Activated T-helper 2 cell treated with anti-CD3 and anti-CD28 coated beads, Interferon-gamma antibody, Interleukin-2, Interleukin-4, amounts not matched to agents 10 μg/mL and 5 μg/mL and 100 μg/mL, durations not matched to agents 14 hours and 24 hours and 36 hours (primary cell): Measurements from ENCODE around the gene IL17RC. TPM values are rescaled to one million over a fixed set of nuclear protein-coding genes. Genes with fewer than 3 reads are reported as not detected.

ENCODE experiments used
- DNase-seq: peaks from one replicate; pipeline ENCODE4 v3.0.0; 2021; ENCODE audit warnings: low spot score
- H3K27ac Mint-ChIP-seq: one replicate; pipeline ENCODE4 v1.8.0; 2021; ENCODE audit warnings: mixed read lengths
- H3K27me3 Mint-ChIP-seq: one replicate; pipeline ENCODE4 v1.8.0; 2021; ENCODE audit warnings: low read depth, mixed read lengths
- H3K36me3 Mint-ChIP-seq: one replicate; pipeline ENCODE4 v1.8.0; 2021; ENCODE audit warnings: low read depth, mixed read lengths
- H3K4me1 Mint-ChIP-seq: one replicate; pipeline ENCODE4 v1.8.0; 2021; ENCODE audit warnings: low read depth, mixed read lengths
- H3K4me3 Mint-ChIP-seq: one replicate; pipeline ENCODE4 v1.8.0; 2021; ENCODE audit warnings: low read depth, mild to moderate bottlenecking, moderate library complexity, mixed read lengths
- H3K9me3 Mint-ChIP-seq: one replicate; pipeline ENCODE4 v1.8.0; 2021; ENCODE audit warnings: mixed read lengths
- intact Hi-C: fragments of 100-400 bp; cut with micrococcal nuclease; formaldehyde crosslinking; loops from one replicate; pipeline ENCODE4 v1.15.1; 2023
- total RNA-seq: library from RNA; stranded (reverse); gene quantifications from 2 replicates; pipeline ENCODE4 v1.2.3, GENCODE V29; 2022

IL17RC gene
- total RNA-seq, 1 donor from 2014 or later, result 0.27 TPM

GRCh38 chr3:9911863-9912262 is 5.0 kb upstream of the IL17RC start:
- Mint-ChIP-seq H3K27me3 (peaks cover 20% of the 10 kb centered on the region), H3K9me3 (peaks cover 3% of the 10 kb centered on the region), H3K4me1 (peaks cover 19% of the 10 kb centered on the region), H3K4me3 (no peak overlapping the region), H3K36me3 (no peaks in the 10 kb centered on the region), H3K27ac (no peak overlapping the region)
- intact Hi-C loops, result no loop called here
- DNase-seq, result no peak

DNA sequence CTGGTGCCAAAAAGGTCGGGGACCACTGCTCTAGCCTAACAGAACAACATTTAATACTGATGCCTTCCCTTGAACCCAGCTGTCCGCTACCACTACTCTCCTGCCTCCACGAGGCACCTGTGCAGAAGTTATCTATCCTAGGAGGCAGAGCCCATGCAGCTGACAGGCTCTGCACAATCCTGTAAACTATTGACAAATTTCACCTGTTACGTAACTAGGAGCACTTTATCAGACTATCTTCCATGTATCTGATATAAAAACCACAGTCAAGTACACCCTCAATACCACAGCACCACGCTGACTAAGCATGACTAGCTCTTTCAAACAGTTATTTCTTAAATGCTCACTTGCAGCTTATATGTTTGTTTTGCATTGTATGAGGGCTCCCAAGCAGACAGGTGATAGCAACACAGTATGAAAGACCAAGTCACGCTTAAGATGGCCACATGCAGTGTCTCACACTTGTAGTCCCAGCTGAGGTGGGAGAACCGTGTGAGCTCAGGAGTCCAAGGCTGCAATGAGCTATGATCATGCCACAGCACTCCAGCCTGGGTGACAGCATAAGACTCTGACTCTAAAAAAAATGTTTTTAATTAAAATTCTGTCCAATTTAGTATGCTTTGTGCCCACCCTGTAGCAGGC is 4.5 kb upstream of the IL17RC start:
- Mint-ChIP-seq H3K36me3 (no peaks in the 10 kb centered on the region), H3K4me3 (no peak overlapping the region), H3K9me3 (peaks cover 3% of the 10 kb centered on the region), H3K27me3 (peaks cover 20% of the 10 kb centered on the region), H3K27ac (no peak overlapping the region), H3K4me1 (peaks cover 19% of the 10 kb centered on the region)
- DNase-seq, result no peak
- intact Hi-C loops, result no loop called here

DNA sequence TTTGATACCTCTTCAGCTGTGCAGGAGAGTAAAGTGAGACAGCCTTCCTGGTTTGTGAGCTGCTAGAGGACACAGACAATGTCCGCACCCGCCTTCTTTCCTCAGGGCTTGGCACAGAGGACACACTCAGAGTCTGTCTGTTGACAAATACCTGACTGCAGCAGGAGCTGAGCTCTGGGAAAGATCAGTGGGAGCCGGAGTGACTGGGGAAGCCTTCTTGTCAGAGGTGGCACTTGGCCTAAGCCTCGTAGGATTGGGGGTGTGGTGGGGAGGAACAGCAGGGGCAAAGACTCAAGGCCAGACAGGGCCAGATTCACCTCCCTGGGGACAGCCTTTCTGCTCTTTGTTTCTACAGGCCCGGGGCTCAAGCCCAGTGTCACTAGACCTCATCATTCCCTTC is 3.3 kb upstream of the IL17RC start:
- Mint-ChIP-seq H3K4me1 (peaks cover 19% of the 10 kb centered on the region), H3K4me3 (no peak overlapping the region), H3K27me3 (peaks cover 20% of the 10 kb centered on the region), H3K27ac (no peak overlapping the region), H3K9me3 (peaks cover 3% of the 10 kb centered on the region), H3K36me3 (no peaks in the 10 kb centered on the region)
- no peak for DNase-seq
- intact Hi-C loops, result no loop called here

- no peak overlapping the region for H3K4me3 Mint-ChIP-seq
- peaks cover 19% of the 10 kb centered on the region for H3K4me1 Mint-ChIP-seq
- peaks cover 3% of the 10 kb centered on the region for H3K9me3 Mint-ChIP-seq
- no peaks in the 10 kb centered on the region for H3K36me3 Mint-ChIP-seq
- peaks cover 20% of the 10 kb centered on the region for H3K27me3 Mint-ChIP-seq
- intact Hi-C loops, result loop anchor here (2.0 kb wide), 1 partner anchor 23 kb away; the partner anchor contains the start of gene JAGN1
- no peak overlapping the region for H3K27ac Mint-ChIP-seq
- no peak for DNase-seq
Observed at GRCh38 chr3:9914011-9914410, 2.9 kb upstream of the IL17RC start.

DNA sequence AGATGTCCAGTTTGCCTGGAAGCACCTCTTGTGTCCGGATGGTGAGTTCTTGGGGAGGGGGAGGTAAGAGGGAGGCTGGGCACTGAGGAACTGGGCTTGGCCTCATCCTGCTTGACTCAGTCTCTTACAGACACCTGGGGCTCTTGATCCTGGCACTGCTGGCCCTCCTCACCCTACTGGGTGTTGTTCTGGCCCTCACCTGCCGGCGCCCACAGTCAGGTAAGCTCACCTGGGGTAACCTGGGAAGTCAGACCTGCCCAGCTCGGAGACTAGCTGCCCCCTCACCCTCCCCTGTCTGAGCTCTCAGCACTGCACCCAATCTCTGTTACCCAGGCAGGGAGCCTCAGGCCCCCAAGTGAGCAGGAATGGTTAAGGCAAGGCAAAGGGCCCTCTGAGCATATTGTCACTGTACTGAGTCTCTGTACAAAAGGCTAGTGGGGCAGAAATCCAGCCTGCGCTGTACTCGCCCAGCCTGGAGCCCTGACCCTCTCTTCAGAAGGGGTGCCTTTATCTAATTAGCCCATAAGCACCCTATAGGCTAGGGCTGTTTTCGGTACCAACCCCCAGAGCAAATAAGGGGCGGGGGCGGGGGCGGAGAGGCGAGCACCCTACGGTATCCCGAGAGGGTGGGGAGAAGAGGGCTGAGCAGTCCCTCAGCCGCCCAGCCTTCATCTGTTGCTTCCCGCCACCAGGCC is 2.2 kb upstream of the IL17RC start:
- intact Hi-C loops, result loop anchor here (2.0 kb wide), 1 partner anchor 24 kb away; the partner anchor contains the start of gene JAGN1
- peaks cover 3% of the 10 kb centered on the region for H3K9me3 Mint-ChIP-seq
- H3K27ac Mint-ChIP-seq, result no peak overlapping the region
- H3K4me1 Mint-ChIP-seq, result peaks cover 13% of the 10 kb centered on the region
- no peaks in the 10 kb centered on the region for H3K36me3 Mint-ChIP-seq
- H3K27me3 Mint-ChIP-seq, result peaks cover 15% of the 10 kb centered on the region
- H3K4me3 Mint-ChIP-seq, result peak overlapping the region; percentile 39
- DNase-seq, result no peak

DNA sequence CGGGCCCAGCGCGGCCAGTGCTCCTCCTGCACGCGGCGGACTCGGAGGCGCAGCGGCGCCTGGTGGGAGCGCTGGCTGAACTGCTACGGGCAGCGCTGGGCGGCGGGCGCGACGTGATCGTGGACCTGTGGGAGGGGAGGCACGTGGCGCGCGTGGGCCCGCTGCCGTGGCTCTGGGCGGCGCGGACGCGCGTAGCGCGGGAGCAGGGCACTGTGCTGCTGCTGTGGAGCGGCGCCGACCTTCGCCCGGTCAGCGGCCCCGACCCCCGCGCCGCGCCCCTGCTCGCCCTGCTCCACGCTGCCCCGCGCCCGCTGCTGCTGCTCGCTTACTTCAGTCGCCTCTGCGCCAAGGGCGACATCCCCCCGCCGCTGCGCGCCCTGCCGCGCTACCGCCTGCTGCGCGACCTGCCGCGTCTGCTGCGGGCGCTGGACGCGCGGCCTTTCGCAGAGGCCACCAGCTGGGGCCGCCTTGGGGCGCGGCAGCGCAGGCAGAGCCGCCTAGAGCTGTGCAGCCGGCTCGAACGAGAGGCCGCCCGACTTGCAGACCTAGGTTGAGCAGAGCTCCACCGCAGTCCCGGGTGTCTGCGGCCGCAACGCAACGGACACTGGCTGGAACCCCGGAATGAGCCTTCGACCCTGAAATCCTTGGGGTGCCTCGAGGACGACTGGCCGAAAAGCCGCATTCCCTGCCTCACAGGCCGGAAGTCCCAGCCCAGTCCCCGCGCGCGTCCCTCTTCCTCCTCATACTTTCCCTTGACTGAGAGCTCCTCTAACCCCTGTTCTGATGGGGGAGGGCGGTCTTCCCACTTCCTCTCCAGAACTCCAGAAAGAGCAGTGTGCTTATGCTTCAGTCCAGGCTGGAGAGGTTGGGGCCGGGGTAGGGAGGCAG is 1.4 kb upstream of the IL17RC start:
- no peak for DNase-seq
- peak overlapping the region; percentile 68 for H3K4me3 Mint-ChIP-seq
- H3K36me3 Mint-ChIP-seq, result no peaks in the 10 kb centered on the region
- H3K9me3 Mint-ChIP-seq, result peaks cover 3% of the 10 kb centered on the region
- H3K27me3 Mint-ChIP-seq, result peaks cover 13% of the 10 kb centered on the region
- intact Hi-C loops, result loop anchor here (2.0 kb wide), 2 partner anchors 17 to 25 kb away; partner anchors contain the start of genes CRELD1 and JAGN1
- H3K27ac Mint-ChIP-seq, result no peak overlapping the region
- H3K4me1 Mint-ChIP-seq, result peaks cover 12% of the 10 kb centered on the region

DNA sequence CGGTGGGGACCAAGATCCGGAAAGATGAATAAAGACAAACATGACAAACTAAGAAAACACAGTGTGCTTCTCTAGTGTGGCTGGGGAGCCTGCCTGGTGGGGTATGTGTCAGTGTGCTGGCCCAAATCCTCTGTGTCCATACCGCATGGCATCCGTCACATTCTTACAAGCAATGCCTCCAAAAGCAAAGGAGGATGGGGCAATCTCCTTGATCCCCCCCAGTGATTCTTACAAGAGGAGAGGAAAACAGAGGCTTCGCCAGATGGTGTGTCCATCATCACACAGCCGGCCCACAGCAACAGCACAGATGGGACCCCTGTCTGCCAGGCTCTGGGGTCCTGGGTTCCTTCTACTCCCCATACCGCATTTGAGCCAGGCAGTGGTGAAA is 558 bp upstream of the IL17RC start:
- Mint-ChIP-seq H3K27me3 (peaks cover 10% of the 10 kb centered on the region), H3K4me1 (peaks cover 12% of the 10 kb centered on the region), H3K27ac (no peak overlapping the region), H3K9me3 (peaks cover 3% of the 10 kb centered on the region), H3K36me3 (no peaks in the 10 kb centered on the region), H3K4me3 (peak overlapping the region; percentile 68)
- no peak for DNase-seq
- intact Hi-C loops, result loop anchor here (2.0 kb wide), 1 partner anchor 16 kb away; the partner anchor contains the start of gene CRELD1

DNA sequence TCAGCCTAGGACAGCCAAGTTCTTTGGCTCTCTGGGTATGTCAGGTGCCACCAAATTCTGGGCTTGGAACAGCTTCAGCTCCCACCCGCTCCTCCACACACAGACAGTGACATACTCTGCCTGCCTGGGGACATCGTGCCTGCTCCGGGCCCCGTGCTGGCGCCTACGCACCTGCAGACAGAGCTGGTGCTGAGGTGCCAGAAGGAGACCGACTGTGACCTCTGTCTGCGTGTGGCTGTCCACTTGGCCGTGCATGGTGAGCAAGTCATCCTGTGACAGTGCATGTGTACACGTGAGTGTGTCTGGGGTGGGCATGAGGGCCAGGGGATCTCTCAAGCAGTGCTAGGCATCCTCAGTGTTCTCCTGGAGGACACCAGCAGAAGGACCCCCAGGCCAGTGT is 922 bp downstream of the IL17RC start:
- H3K4me3 Mint-ChIP-seq, result no peak overlapping the region
- no peak for DNase-seq
- no peaks in the 10 kb centered on the region for H3K9me3 Mint-ChIP-seq
- intact Hi-C loops, result loop anchor here (2.0 kb wide), 1 partner anchor 15 kb away; the partner anchor contains the start of gene CRELD1
- H3K27ac Mint-ChIP-seq, result no peak overlapping the region
- no peaks in the 10 kb centered on the region for H3K36me3 Mint-ChIP-seq
- H3K4me1 Mint-ChIP-seq, result peaks cover 6% of the 10 kb centered on the region
- peaks cover 12% of the 10 kb centered on the region for H3K27me3 Mint-ChIP-seq

- peaks cover 6% of the 10 kb centered on the region for H3K4me1 Mint-ChIP-seq
- intact Hi-C loops, result no loop called here
- no peaks in the 10 kb centered on the region for H3K36me3 Mint-ChIP-seq
- DNase-seq, result no peak
- H3K27me3 Mint-ChIP-seq, result peaks cover 14% of the 10 kb centered on the region
- no peak overlapping the region for H3K27ac Mint-ChIP-seq
- H3K4me3 Mint-ChIP-seq, result no peak overlapping the region
- H3K9me3 Mint-ChIP-seq, result no peaks in the 10 kb centered on the region
Observed at GRCh38 chr3:9918261-9919038, 1.6 kb downstream of the IL17RC start.

DNA sequence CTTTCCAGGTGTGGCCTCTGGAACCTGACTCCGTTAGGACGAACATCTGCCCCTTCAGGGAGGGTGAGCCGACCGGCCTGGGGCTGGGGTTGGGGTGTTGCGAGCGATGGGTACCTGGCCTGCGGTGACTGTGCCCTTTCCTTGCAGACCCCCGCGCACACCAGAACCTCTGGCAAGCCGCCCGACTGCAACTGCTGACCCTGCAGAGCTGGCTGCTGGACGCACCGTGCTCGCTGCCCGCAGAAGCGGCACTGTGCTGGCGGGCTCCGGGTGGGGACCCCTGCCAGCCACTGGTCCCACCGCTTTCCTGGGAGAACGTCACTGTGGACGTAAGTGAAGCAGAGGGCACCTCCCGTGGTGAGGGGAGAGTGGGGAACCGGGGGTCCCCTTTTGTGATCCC is 11.3 kb downstream of the IL17RC start:
- Mint-ChIP-seq H3K27ac (no peak overlapping the region), H3K27me3 (peaks cover 14% of the 10 kb centered on the region), H3K4me3 (no peak overlapping the region), H3K9me3 (no peaks in the 10 kb centered on the region), H3K36me3 (no peaks in the 10 kb centered on the region), H3K4me1 (peaks cover 10% of the 10 kb centered on the region)
- DNase-seq, result no peak
- intact Hi-C loops, result no loop called here

GRCh38 chr3:9930804-9931418 is 14.0 kb downstream of the IL17RC start:
- intact Hi-C loops, result loop anchor here (5.0 to 10.0 kb wide), 4 partner anchors 96 to 391 kb away; partner anchors contain the start of genes ARPC4, FANCD2, SEC13 and TADA3
- H3K27me3 Mint-ChIP-seq, result no peaks in the 10 kb centered on the region
- no peaks in the 10 kb centered on the region for H3K9me3 Mint-ChIP-seq
- H3K36me3 Mint-ChIP-seq, result peaks cover 11% of the 10 kb centered on the region
- no peak overlapping the region for H3K27ac Mint-ChIP-seq
- peaks cover 26% of the 10 kb centered on the region for H3K4me1 Mint-ChIP-seq
- H3K4me3 Mint-ChIP-seq, result peak overlapping the region; percentile 54
- DNase-seq, result no peak

DNA sequence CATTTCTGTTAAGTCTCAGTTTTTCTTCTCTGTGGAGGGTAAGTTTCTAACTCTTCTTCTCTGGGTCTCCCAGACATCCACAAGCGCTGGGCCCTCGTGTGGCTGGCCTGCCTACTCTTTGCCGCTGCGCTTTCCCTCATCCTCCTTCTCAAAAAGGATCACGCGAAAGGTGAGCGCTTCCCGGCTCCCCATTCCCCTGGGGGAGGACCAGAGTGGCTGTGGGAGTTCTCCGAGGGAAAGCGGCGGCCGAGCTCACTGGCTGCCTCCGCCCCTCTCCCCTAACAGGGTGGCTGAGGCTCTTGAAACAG is 15.6 kb downstream of the IL17RC start:
- DNase-seq, result no peak
- Mint-ChIP-seq H3K36me3 (peaks cover 20% of the 10 kb centered on the region), H3K9me3 (no peaks in the 10 kb centered on the region), H3K4me3 (peak overlapping the region; percentile 98), H3K27ac (peak overlapping the region; percentile 90), H3K4me1 (peaks cover 29% of the 10 kb centered on the region), H3K27me3 (no peaks in the 10 kb centered on the region)
- intact Hi-C loops, result loop anchor here (2.0 to 10.0 kb wide), 9 partner anchors 14 to 390 kb away; partner anchors contain the start of genes ARPC4, EMC3, FANCD2 and IL17RC
